HG03060 (cell line): ENCODE data around the gene RANBP9.

ENCODE experiments used
- ATAC-seq: cut with Tn5 transposase; IDR thresholded peaks from one replicate; pipeline ENCODE4 v1.9.1; 2021; ENCODE audit warnings: low read depth, moderate number of reproducible peaks; ENCODE audit not compliant: unreplicated experiment

Gene RANBP9

DNA sequence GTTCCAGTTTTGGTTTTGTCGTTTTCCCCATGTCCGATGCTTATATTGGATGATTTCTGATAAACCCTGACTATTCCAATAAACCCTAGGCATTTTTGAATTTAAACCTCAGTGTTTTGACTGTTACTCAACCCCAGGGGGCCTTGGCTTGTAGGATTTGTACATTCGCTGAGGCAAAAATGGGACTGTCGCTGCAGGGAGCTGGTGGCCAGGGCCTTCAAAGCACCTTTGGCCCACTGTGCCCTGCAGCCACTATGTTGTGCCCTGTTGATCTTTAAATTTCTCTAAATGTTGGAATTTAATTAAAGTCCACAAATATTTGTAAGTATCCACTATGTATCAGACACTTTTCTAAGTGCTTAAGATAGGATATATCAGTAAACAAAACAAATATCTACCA lies 106.0 kb downstream of the RANBP9 start:
- no peak for ATAC-seq

DNA sequence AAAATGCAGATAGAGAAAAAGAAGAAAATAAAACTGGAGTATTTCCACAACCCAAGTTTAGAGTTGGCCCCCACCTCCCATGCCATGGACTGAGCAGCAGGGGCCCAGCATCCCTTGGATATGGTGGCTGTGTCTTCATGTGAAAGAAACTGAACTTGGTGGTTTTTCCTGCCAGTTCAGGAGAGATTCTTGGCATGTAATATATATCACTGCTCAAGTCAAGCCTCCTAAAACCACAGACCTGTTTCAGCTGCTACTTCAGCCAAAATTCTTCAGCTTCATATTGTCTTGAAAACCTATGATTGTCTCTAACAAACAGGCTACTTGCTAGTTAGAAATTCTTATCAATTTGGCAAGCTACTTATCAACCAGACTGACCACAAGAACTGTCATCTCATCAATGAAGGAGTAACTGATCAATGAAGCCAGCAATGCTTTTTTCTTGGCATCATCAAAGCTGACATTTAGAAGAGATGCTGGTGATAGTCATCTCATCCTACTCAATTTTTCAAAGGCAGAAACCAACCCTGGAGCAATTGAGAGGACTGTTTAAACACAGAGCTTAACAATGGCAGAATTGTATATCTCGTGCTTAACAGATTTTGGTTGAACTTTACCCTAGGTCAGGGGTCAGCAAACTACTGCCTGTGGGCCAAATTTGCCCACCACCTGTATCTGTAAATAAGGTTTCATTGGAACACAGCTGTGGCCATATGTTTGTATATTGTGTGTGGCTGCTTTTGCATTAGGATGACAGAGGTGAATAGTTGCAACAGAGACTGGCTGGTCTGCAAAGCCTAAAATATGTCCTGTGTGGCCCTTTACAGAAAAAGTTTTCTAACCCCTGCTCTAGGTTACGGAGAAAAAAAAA lies 106.9 kb downstream of the RANBP9 start:
- ATAC-seq: no peak

DNA sequence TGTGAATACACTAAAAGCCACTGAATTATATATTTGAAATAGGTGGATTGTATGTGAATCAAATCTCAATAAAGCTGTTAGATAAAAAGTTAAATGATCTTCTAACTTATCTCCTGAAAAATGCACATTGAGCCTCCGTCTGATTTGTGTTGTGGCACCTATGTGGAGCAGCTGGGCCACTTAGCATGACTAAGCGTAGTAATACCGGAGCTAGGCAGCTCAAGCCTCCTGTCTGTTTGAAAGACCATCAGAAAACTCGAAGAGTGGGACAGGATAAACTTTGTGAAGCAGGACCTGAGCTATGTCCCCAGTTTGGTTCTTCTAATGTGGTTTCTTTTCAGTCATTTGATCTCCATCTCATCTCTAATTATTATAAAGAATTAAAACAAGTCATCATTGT lies 107.5 kb downstream of the RANBP9 start:
- ATAC-seq: no peak

DNA sequence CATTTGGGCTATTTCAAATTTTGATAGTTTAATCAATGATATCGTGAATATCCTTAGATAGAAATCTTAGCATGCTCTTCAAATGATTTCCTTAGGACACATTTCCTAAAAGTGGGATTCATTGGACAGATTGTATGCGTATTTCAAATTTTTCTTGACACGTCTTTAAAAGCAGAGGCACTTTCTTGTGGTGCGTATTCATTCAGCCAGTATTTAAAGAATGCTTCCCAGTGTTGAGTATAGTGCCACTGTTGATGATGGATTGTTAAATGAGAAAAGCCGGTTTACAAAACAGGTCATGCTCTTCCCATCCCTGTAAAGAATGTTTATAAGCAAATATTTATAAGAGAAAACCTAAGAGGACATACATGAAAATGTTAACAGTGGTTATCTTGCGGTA lies 111.6 kb downstream of the RANBP9 start:
- ATAC-seq: no peak

DNA sequence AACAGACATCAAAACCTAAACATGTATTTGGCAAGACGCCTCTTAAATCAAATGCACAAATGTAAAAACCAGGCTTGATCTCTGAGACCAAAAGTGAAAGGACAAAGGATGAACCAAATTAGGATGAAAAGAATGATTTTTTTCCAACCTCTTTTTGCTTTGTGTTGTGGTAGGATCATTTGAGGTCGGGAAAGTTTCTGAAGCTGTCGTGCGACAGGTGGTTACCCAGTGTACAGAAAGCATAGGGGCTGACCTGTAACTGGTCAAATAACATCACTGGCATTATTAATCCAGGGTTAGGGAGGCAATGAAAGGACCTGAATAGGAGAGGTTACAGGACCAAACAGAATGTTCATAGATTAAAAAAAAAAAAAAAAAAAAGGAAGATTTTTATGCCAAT lies 114.6 kb downstream of the RANBP9 start:
- ATAC-seq: no peak

DNA sequence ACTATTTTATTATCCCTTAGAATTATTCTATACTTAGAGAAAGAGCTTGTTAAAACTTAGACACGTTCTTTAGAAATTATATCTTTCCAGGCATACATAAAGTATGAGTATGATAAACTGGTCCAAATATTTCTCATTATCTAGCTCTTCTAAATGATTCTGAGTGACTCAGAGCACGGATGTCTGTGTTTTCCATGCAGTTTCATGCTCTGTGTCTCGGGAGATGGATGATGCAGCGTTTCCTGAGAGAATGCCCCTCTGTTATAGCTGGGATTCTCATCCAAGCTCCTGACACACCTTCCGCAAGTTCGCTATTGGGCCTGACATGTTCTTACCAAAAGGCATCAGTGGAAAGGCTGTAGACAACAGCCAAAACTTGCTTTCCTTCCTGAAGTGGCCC lies 117.9 kb downstream of the RANBP9 start:
- no peak for ATAC-seq

DNA sequence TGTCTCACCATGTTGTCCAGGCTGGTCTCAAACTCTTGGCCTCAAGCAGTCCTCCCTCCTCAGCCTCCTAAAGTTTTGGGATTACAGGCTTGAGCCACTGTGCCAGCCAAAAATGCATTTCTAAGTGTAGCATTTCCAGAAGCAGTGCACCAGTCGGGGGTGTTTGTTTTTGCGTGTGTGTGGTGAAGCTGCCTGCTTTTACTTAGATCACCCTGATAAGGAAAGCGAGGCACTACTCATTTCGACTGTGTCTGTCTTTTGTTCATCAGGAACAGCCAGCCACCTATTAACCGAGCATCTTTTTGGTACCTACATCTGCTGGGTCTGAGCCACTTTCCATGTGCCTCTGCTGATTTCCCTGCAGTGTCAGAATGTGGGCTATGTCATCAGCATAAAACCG lies 118.5 kb downstream of the RANBP9 start:
- ATAC-seq: no peak

DNA sequence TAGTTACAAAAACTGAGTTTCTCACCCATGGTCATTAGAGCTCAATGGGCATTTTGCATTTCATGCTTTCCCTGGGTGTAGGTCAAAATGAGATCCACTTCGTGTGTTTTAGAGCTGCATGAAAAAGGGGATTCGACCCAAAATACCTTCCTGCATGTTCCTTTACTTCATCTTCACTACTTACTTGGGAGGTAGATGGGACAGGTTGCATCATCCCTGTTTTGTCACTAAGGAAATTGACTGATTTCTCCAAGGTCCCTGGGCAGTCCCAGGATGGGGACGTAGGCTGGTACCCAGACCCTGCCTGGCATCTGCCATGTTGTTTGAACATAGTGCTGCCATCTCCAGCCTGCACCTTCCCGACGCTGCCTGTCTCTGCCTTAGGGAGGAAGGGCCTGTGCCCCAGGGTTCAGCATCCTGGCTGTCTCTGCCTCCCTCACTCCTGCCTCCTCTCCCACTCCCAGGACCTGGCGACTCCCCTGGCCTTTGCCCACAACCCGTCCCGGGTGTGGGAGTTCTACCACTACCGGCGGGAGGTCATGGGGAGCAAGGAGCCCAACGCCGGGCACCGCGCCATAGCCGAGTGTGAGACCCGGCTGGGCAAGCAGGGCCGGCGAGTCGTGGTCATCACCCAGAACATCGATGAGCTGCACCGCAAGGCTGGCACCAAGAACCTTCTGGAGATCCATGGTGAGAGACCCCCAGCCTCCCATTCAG lies 120.3 kb downstream of the RANBP9 start:
- ATAC-seq: no peak

DNA sequence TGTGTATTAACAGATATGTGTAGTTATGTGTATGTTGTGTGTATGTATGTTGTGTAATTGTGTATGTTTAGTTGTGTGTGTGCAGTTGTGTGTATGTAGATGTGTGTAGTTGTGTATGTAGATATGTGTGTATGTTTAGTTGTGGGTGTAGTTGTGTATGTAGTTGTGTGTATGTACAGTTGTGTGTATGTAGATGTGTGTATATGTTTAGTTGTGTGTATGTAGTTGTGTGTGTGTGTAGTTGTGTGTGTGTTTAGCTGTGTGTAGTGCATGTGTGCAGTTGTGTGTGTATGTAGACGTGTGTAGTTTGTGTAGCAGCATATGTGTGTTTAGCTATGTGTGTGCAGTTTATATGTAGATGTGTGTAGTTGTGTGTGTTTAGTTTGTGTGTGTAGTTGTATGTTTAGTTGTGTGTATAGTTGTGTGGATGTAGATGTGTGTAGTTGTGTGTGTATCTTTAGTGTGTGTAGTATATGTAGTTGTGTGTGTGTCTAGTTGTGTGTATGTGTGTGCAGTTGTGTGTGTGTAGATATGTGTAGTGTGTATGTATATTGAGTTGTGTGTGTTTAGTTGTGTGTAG lies 121.0 kb downstream of the RANBP9 start:
- no peak for ATAC-seq

DNA sequence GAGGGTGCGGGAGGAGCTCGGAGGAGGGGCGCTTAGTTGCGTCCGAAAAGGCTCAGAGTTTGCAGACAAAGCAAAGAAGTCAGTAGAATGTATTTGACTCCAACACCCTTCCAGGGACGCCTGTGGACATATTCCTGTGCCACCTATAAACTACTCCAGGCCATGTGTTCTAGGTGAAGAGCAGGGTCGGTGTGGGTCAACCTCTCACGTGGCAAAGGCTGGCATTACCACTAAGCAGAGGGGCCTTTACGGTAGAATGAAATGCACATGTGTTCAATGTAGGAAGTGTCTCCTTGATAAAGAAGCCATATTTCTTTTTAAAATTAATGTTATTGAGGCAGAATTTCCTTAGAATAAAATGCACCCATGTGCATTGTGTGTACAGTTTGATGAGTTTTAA lies 121.8 kb downstream of the RANBP9 start:
- ATAC-seq: no peak

DNA sequence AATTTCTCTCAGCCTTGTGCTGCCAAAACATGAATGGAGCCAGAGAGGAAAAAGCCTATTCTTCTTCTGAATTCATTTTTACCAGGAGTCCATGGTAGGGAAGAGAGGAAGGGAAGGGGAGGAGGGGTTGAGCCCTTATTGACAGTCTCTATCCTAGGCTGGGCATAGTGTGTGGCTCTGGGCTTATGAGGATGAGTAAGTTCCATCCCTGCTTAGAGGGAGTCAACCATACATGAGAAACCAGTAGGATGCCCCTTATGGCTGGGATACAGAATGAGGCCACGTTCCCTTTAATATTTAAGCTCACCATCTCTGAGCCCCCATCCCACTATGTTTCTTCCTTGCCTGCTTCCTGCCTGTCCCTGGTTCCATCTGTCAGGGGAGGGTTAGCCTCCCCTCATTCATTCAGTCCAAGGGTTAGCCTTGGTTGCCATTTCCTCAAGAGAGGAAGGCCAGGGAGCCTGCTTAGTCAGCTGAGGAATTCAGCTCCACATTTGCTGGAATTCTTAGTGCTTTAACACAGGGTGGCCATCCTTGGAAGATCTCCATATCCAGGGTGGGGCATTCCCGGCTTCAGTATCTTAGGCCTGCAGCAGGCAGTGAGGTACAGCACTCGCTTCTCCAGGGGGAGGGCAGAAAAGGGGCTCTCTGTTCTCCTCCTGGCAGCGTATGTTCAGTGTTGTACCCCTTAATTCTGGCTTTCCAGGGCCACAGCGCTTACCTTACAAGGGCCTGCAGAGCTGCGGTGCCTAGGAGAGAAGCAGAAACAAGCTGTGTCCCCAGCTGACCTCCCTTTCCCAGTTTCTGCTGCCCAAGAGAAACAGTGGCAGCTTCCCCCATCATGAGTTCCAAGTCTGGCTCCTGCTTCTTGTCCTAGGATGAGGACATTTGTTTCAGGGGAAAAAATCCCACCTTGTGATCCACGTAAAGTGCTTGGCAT lies 124.8 kb downstream of the RANBP9 start:
- no peak for ATAC-seq

DNA sequence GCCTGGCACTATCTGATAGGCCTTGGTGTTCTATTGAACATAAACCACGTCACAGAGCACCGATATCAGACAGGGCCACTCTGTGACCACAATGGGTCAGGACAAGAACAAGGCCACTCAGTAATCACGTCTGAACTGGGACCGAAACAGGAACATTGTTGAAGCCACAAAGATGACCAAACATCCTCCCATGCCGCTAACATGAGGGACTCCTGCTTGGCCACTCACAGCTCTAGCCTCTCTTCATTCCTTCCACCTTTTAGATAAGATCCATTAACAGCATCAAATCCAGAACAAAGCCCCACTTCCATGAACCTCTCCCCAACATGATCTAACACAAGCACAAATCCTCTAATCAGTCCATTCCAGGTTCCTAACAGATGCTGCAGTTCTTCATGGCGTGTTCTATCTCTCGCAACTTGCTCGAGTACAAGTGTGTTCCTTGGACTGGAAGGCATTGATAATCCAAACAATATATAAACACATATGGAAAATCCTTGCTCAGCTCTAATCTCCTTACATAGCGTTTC lies 129.9 kb downstream of the RANBP9 start:
- ATAC-seq: no peak

DNA sequence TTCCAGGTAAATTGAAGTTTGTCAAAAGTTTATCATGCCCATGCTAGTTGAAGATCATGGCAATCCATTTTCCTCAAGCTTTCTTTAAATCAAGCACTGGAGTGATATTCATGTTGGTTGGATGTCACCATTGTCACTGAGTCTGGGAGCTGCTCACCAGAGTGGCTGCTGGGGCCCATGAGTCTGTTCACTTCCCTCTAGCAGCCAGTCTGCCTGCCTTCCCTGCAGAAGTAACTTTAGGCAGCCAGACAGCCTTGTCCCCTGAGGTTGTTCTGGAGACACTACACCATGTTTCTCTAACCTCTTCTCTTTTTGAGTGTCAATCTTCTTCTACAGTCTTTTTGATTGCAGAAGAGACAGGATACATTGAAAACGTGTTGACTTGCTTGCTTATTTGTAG lies 131.7 kb downstream of the RANBP9 start:
- no peak for ATAC-seq

DNA sequence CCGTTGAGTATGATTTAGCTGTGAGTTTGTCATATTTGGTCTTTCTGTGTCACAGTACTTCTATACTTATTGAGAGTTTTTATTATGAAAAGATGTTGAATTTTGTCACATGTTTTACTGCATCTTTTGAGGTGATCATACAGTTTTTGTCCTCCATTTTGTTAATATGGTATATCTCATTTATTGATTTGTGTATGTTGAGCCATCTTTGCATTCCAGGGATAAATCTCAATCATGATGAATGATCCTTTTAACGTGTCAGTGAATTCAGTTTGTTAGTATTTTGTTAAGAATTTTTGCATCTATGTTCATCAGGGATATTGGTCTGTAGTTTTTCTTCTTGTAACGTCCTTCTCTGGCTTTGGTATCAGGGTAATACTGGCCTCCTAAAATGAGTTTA lies 133.7 kb downstream of the RANBP9 start:
- no peak for ATAC-seq

DNA sequence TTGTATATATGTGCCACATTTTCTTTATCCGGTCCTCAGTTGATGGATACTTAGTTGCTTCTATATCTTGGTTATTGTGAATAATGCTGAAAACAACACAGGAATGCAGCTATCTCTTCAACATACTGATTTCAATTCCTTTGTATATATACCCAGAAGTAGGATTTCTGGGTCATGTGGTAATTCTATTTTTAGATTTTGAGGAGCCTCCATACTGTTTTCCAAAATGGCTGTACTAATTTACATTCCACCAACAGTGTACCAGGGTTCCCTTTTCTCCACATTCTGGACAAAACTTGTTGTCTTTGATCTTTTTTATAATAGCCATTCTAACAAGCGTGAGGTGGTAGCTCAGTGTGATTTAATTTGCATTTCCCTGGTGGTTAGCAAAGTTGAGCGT lies 135.6 kb downstream of the RANBP9 start:
- no peak for ATAC-seq

DNA sequence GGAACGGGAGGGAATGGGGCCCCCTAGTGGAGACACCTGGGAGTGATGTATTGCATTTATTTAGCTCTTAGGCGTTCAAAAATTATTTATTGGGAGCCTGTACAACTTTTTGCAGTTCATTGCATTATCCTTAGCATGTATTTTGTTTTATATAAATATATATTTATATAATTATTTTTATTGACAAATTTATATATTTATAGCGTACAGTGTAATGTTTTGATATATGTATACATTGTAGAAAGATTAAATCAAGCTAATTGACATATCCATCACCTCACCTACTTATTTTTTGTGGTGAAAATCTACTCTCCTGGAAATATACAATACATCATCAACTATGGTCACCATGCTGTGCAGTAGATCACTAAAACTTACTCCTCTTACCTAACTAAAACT lies 136.3 kb downstream of the RANBP9 start:
- ATAC-seq: no peak

DNA sequence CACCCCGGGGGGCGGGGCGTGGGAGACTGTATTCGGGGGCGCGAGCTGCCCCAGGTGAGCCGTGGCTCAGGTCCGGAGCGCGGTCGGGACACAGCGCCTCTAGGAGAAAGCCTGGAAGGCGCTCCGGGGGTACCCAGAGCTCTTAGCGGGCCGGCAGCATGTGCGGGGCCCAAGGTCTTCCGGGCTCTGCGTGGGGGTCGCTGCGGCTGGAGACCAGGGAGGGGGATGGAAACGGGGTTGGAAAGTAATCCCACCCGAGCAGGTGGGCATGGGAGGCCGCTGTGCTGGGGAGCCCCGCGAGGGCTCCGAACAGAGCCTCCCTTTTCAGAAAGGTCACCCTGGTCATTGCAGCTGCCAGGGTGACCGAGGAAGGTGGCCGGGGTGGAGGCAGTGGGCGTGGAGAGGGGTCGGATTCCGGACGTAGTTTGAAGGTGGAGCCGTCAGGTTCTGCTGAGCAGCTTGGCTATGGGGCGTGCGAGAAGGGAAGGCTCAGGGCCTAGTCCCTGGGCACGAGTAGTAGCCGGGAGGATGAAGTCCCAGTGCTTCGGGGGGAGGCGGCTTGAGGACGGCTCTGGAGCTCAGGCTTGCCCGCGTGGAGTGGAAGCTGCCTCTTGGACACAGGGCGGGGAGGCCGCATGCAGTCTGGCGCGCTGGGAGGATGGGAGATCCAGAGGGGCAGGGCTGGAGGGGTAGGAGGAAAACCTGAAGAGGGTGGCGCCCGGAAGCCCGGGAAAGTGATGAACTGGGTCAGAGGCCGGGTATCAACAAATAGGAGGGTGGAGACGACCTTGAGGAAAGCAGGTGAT lies 136.9 kb downstream of the RANBP9 start, which contains the start of gene SIRT5:
TSS of gene SIRT5 (plus strand) at position 31 of the 806 bp plus-strand sequence. CDS start 9,510 bp downstream, outside the sequence.
- ATAC-seq: peak; percentile 37

DNA sequence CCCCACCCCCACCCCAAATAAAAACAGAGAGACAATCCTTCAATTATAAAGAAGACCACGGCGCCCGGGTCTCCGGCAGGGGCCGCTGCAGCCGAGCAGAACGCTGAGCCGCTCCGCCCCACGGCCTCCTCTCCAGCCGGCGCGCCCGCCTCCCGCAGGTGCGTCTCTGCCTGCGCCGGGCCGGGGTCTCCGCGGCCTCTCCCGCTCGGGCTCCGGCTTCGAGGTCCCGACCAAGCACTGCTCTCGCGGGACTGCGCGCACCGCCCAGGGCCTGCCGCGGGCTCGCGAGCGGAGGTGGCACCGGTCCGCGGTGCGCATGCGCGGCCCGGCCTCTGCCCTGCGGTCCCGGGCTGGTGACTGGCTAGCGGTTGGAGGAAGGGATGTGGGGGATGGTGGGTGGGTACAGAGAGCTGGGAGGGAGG lies 137.5 kb downstream of the RANBP9 start:
- peak; percentile 59 for ATAC-seq

DNA sequence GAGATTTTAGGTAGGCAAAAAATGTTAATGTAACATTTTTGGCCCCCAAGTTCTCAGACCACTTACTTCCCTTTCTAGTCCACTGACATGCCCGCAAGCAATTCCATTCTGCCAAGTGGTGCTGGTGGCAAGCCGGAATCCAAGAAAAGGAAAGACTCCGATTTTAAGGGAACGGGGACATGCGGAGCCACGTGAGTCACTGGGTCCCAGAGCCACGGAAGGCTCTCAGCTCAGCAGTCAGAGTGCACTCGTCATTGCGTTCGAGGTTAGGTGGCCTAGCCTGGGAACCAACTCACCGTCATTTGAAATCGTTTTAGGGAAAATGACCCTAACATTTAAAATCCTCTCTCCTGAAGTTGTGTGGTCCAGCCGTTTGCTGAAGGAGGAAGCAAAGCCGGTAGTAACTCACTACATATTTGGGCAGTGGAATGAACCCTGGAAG lies 137.9 kb downstream of the RANBP9 start:
- ATAC-seq: no peak
